ENCODE results near the gene COL5A1. TPM values are rescaled to one million over a fixed set of nuclear protein-coding genes. Genes with fewer than 3 reads are reported as not detected.

The COL5A1 gene
- total and polyA plus RNA-seq, 4 donors, result 12.2 to 169 (median 65.4) TPM

DNA sequence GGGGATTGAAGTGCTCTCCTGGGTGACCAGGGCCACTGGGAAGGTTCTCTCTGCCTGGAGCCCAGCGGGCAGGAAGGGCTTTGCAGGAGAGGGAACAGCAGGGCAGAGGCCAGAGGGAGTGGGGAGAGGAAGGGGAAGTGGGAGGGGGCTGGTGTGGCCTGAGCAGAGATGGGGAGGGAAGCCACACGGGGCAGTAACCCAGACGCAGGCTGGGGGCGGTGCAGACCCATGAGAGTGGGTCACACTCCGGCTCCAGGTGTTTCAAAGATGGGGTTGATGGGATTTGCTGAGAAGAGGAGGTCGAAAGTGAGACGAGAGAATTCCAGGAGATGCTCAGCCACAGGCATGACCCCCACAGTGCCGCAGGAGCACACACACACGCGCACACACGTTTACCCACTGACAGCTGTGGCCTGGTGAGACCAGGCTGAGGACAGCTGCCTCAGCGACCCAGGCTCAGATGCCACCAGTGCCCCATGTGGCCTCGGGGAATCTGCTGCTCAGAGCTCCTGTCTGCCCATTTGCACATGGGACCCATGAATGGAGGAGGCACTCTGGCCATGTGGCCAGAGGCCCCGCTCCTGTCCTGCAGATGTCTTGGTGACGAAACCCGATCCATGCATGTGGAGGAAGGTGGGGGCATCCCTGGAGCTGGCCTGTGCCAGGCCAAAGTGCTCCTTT lies 206.3 kb downstream of the COL5A1 start:
- ATAC-seq (ENCODE audit: insufficient read depth, low FRiP score) (no peak), DNase-seq (no peak)
- Histone ChIP-seq H3K27me3 (ENCODE audit: control insufficient read depth in 3 of 3, insufficient read depth in 3 of 3, low read length in 2 of 3) (no peaks in the 10 kb centered on the region), H3K4me1 (ENCODE audit: control insufficient read depth in 5 of 5, insufficient read depth in 5 of 5, low read length in 5 of 5) (no peaks in the 10 kb centered on the region), H3K9ac (ENCODE audit: insufficient read depth in 1 of 2, low read length in 2 of 2) (no peak overlapping the region), H3K4me3 (no peak overlapping the region), H3K36me3 (ENCODE audit: control insufficient read depth in 4 of 4, insufficient read depth in 4 of 4, low read length in 4 of 4) (peaks cover 0 to 8% (median 3%) of the 10 kb centered on the region in 4 donors), H3K9me3 (ENCODE audit: control insufficient read depth in 4 of 4, insufficient read depth in 3 of 4, low read length in 3 of 4) (peaks cover 0 to 2% (median 0%) of the 10 kb centered on the region in 4 donors), H3K27ac (ENCODE audit: low read depth in 1 of 2, low read length in 1 of 2) (no peak overlapping the region)
- 52 to 62% methylated on average over 16 of the region's 16 CpGs for WGBS, 2 donors
- TF ChIP-seq, protein P1, sequence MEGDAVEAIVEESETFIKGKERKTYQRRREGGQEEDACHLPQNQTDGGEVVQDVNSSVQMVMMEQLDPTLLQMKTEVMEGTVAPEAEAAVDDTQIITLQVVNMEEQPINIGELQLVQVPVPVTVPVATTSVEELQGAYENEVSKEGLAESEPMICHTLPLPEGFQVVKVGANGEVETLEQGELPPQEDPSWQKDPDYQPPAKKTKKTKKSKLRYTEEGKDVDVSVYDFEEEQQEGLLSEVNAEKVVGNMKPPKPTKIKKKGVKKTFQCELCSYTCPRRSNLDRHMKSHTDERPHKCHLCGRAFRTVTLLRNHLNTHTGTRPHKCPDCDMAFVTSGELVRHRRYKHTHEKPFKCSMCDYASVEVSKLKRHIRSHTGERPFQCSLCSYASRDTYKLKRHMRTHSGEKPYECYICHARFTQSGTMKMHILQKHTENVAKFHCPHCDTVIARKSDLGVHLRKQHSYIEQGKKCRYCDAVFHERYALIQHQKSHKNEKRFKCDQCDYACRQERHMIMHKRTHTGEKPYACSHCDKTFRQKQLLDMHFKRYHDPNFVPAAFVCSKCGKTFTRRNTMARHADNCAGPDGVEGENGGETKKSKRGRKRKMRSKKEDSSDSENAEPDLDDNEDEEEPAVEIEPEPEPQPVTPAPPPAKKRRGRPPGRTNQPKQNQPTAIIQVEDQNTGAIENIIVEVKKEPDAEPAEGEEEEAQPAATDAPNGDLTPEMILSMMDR (IDR thresholded peaks at IDR 0.05; ENCODE audit: control extremely low read depth, extremely low read depth), result no peak

DNA sequence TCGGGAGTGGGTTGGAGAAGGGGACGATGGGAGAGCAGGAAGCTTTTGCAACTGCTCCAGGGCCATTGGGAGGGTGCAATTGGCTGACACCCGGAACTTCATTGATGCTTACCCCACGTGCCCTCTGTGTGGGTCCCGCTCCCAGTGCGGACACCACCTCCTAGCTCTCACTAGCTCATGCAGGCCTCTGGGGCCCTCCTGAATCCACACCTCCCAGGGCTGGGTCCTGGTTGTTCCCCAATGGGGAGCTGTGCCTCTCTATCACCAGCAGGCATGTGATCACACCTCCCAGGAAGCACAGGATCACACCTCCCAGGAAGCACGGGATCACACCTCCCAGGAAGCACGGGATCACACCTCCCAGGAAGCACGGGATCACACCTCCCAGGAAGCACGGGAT lies 206.9 kb downstream of the COL5A1 start:
- WGBS, 2 donors, result 85 to 88% methylated on average over 6 to 10 of the region's 10 CpGs
- H3K4me1 ChIP-seq (ENCODE audit: control insufficient read depth in 5 of 5, insufficient read depth in 5 of 5, low read length in 5 of 5), result no peaks in the 10 kb centered on the region
- peaks cover 0 to 3% (median 0%) of the 10 kb centered on the region in 4 donors for H3K36me3 ChIP-seq (ENCODE audit: control insufficient read depth in 4 of 4, insufficient read depth in 4 of 4, low read length in 4 of 4)
- no peak overlapping the region for H3K9ac ChIP-seq (ENCODE audit: insufficient read depth in 1 of 2, low read length in 2 of 2)
- DNase-seq (no peak), ATAC-seq (ENCODE audit: insufficient read depth, low FRiP score) (no peak)
- peaks cover 0 to 2% (median 0%) of the 10 kb centered on the region in 4 donors for H3K9me3 ChIP-seq (ENCODE audit: control insufficient read depth in 4 of 4, insufficient read depth in 3 of 4, low read length in 3 of 4)
- no peak overlapping the region for H3K27ac ChIP-seq (ENCODE audit: low read depth in 1 of 2, low read length in 1 of 2)
- H3K4me3 ChIP-seq, result no peak overlapping the region
- H3K27me3 ChIP-seq (ENCODE audit: control insufficient read depth in 3 of 3, insufficient read depth in 3 of 3, low read length in 2 of 3), result no peaks in the 10 kb centered on the region
- TF ChIP-seq, protein P1 (IDR thresholded peaks at IDR 0.05; ENCODE audit: control extremely low read depth, extremely low read depth), result no peak

- H3K36me3 ChIP-seq (ENCODE audit: control insufficient read depth in 4 of 4, insufficient read depth in 4 of 4, low read length in 4 of 4), result no peaks in the 10 kb centered on the region
- no peak overlapping the region for H3K27ac ChIP-seq (ENCODE audit: low read depth in 1 of 2, low read length in 1 of 2)
- DNase-seq (no peak), ATAC-seq (ENCODE audit: insufficient read depth, low FRiP score) (no peak)
- H3K27me3 ChIP-seq (ENCODE audit: control insufficient read depth in 3 of 3, insufficient read depth in 3 of 3, low read length in 2 of 3), result no peaks in the 10 kb centered on the region
- TF ChIP-seq, protein P1 (IDR thresholded peaks at IDR 0.05; ENCODE audit: control extremely low read depth, extremely low read depth), result no peak
- H3K9me3 ChIP-seq (ENCODE audit: control insufficient read depth in 4 of 4, insufficient read depth in 3 of 4, low read length in 3 of 4), result peaks cover 0 to 2% (median 0%) of the 10 kb centered on the region in 4 donors
- no peak overlapping the region for H3K4me3 ChIP-seq
- no peak overlapping the region for H3K9ac ChIP-seq (ENCODE audit: insufficient read depth in 1 of 2, low read length in 2 of 2)
- H3K4me1 ChIP-seq (ENCODE audit: control insufficient read depth in 5 of 5, insufficient read depth in 5 of 5, low read length in 5 of 5), result no peaks in the 10 kb centered on the region
- 89 to 92% methylated on average over 9 of the region's 9 CpGs for WGBS, 2 donors
These were observed 209.0 kb downstream of the COL5A1 start for GRCh38 chr9:134850611-134851010.

Measured in lung (tissue), 12 donors.